Measurements from ENCODE around the gene STARD7.
"Not testable (repeated sequence)": the region's sequence is repeated elsewhere in the genome, so short reads cannot be mapped to it uniquely, and the experiment has no call there.

Gene STARD7

GRCh38 chr2:96208143-96209010, at the start of gene STARD7:
Gene STARD7 (minus strand): TSS chr2:96208827. CDS start chr2:96208434, 393 bp downstream.
- peak; percentile 98 for DNase-seq (ENCODE audit: low read depth in 2 of 2)

- not testable (repeated sequence) for DNase-seq (ENCODE audit: low read depth in 2 of 2)
These were observed 49.1 kb upstream of the STARD7 start for GRCh38 chr2:96257744-96258143.

GRCh38 chr2:96256611-96257113, 48.0 kb upstream of the STARD7 start:
- DNase-seq (ENCODE audit: low read depth in 2 of 2) = no peak

GRCh38 chr2:96254571-96254970, 45.9 kb upstream of the STARD7 start:
- no peak for DNase-seq (ENCODE audit: low read depth in 2 of 2)

- DNase-seq (ENCODE audit: low read depth in 2 of 2) = no peak
These were observed 44.4 kb upstream of the STARD7 start for GRCh38 chr2:96253006-96253405.

- DNase-seq (ENCODE audit: low read depth in 2 of 2) = no peak
These were observed 43.9 kb upstream of the STARD7 start for GRCh38 chr2:96252526-96252925.

GRCh38 chr2:96251721-96252292, 43.2 kb upstream of the STARD7 start:
- no peak for DNase-seq (ENCODE audit: low read depth in 2 of 2)

- DNase-seq (ENCODE audit: low read depth in 2 of 2) = no peak
These were observed 41.6 kb upstream of the STARD7 start for GRCh38 chr2:96250188-96250587.

GRCh38 chr2:96249654-96250053, 41.0 kb upstream of the STARD7 start:
- DNase-seq (ENCODE audit: low read depth in 2 of 2) = no peak

- DNase-seq (ENCODE audit: low read depth in 2 of 2) = no peak
These were observed 40.0 kb upstream of the STARD7 start for GRCh38 chr2:96248624-96249023.

- no peak for DNase-seq (ENCODE audit: low read depth in 2 of 2)
These were observed 39.3 kb upstream of the STARD7 start for GRCh38 chr2:96247896-96248295.

GRCh38 chr2:96247009-96247408, 38.4 kb upstream of the STARD7 start:
- no peak for DNase-seq (ENCODE audit: low read depth in 2 of 2)

GRCh38 chr2:96245609-96246390, 37.2 kb upstream of the STARD7 start:
- DNase-seq (ENCODE audit: low read depth in 2 of 2) = no peak

GRCh38 chr2:96243843-96244242, 35.2 kb upstream of the STARD7 start:
- no peak for DNase-seq (ENCODE audit: low read depth in 2 of 2)

GRCh38 chr2:96241900-96242611, 33.4 kb upstream of the STARD7 start:
- DNase-seq (ENCODE audit: low read depth in 2 of 2) = peak; percentile 27 to 47

GRCh38 chr2:96241227-96241626, 32.6 kb upstream of the STARD7 start:
- DNase-seq (ENCODE audit: low read depth in 2 of 2) = no peak

- no peak for DNase-seq (ENCODE audit: low read depth in 2 of 2)
These were observed 31.9 kb upstream of the STARD7 start for GRCh38 chr2:96240341-96241038.

GRCh38 chr2:96239745-96240264, 31.2 kb upstream of the STARD7 start:
- no peak for DNase-seq (ENCODE audit: low read depth in 2 of 2)

- no peak for DNase-seq (ENCODE audit: low read depth in 2 of 2)
These were observed 30.5 kb upstream of the STARD7 start for GRCh38 chr2:96239091-96239490.

- DNase-seq (ENCODE audit: low read depth in 2 of 2) = no peak
These were observed 29.6 kb upstream of the STARD7 start for GRCh38 chr2:96238266-96238665.

- no peak for DNase-seq (ENCODE audit: low read depth in 2 of 2)
These were observed 28.3 kb upstream of the STARD7 start for GRCh38 chr2:96236882-96237281.
